ENCODE data around the gene SDF2L1.
"Not testable (repeated sequence)": the region's sequence is repeated elsewhere in the genome, so short reads cannot be mapped to it uniquely, and the experiment has no call there.

DNA sequence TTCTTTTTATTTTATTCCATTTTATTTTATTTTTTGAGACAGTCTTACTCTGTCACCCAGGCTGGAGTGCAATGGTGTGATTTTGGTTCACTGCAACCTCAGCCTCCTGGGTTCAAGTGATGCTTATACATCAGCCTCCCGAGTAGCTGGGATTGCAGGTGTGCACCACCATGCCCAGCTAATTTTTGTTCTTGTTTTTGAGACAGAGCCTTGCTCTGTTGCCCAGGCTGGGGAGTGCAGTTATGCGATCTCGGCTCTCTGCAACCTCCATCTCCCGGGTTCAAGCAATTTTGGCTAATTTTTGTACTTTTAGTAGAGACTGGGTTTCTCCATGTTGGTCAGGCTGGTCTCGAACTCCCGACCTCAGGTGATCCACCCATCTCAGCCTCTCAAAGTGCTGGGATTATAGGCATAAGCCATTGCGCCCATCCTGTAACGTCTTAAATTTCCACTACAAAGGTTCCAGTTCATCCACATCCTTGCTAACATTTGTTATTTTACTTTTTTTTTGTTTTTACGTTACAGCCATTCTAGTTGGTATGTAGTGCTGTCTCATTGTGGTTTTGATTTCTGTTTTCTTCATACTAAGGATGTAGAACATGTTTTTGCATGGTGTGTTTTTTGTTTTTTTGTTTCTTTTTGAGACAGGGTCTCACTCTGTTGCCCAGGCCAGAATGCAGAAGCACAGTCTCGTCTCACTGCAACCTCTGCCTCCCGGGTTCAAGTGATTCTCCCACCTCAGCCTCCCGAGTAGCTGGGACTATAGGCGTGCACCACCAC, 45.6 kb upstream of the SDF2L1 start:
- TF ChIP-seq, protein P1, sequence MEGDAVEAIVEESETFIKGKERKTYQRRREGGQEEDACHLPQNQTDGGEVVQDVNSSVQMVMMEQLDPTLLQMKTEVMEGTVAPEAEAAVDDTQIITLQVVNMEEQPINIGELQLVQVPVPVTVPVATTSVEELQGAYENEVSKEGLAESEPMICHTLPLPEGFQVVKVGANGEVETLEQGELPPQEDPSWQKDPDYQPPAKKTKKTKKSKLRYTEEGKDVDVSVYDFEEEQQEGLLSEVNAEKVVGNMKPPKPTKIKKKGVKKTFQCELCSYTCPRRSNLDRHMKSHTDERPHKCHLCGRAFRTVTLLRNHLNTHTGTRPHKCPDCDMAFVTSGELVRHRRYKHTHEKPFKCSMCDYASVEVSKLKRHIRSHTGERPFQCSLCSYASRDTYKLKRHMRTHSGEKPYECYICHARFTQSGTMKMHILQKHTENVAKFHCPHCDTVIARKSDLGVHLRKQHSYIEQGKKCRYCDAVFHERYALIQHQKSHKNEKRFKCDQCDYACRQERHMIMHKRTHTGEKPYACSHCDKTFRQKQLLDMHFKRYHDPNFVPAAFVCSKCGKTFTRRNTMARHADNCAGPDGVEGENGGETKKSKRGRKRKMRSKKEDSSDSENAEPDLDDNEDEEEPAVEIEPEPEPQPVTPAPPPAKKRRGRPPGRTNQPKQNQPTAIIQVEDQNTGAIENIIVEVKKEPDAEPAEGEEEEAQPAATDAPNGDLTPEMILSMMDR (IDR thresholded peaks at IDR 0.05; ENCODE audit: low read length): not testable (repeated sequence)
- not testable (repeated sequence) for TF ChIP-seq EZH2 (IDR thresholded peaks at IDR 0.05; ENCODE audit: borderline replicate concordance, low read length)

Data from OCI-LY1 (cell line).